Measurements from ENCODE around the gene TAS1R2. TPM values are rescaled to one million over a fixed set of nuclear protein-coding genes. Genes with fewer than 3 reads are reported as not detected.
"Not testable (repeated sequence)": the region's sequence is repeated elsewhere in the genome, so short reads cannot be mapped to it uniquely, and the experiment has no call there.

TAS1R2 gene
- total RNA-seq, 6 experiments from 2014 or later: 0.07 TPM; not detected in 5

GRCh38 chr1:18872071-18872611 is 12.7 kb upstream of the TAS1R2 start:
- H3K27ac ChIP-seq: no peak overlapping the region
- intact Hi-C loops (cut with DNase I): no loop called here
- no peaks in the 10 kb centered on the region for H3K9me3 ChIP-seq
- DNase-seq (no peak), ATAC-seq (no peak)
- no peak overlapping the region for H3K4me3 ChIP-seq
- H3K36me3 ChIP-seq: peaks cover 0 to 43% (median 20%) of the 10 kb centered on the region in 4 donors
- WGBS (ENCODE audit: insufficient coverage, low coverage, low lambda C conversion rate, missing lambda C conversion rate): no CpG with 5 or more reads among the region's 8 CpGs
- H3K4me1 ChIP-seq: peaks cover 0 to 9% (median 0%) of the 10 kb centered on the region in 4 donors
- H3K27me3 ChIP-seq: no peaks in the 10 kb centered on the region
- TF ChIP-seq, protein P1, sequence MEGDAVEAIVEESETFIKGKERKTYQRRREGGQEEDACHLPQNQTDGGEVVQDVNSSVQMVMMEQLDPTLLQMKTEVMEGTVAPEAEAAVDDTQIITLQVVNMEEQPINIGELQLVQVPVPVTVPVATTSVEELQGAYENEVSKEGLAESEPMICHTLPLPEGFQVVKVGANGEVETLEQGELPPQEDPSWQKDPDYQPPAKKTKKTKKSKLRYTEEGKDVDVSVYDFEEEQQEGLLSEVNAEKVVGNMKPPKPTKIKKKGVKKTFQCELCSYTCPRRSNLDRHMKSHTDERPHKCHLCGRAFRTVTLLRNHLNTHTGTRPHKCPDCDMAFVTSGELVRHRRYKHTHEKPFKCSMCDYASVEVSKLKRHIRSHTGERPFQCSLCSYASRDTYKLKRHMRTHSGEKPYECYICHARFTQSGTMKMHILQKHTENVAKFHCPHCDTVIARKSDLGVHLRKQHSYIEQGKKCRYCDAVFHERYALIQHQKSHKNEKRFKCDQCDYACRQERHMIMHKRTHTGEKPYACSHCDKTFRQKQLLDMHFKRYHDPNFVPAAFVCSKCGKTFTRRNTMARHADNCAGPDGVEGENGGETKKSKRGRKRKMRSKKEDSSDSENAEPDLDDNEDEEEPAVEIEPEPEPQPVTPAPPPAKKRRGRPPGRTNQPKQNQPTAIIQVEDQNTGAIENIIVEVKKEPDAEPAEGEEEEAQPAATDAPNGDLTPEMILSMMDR (IDR thresholded peaks at IDR 0.05): no peak
- no peak for TF ChIP-seq POLR2A (IDR thresholded peaks at IDR 0.05)

- TF ChIP-seq, protein P1 (IDR thresholded peaks at IDR 0.05): no peak
- H3K4me1 ChIP-seq: peaks cover 0 to 9% (median 0%) of the 10 kb centered on the region in 4 donors
- H3K4me3 ChIP-seq: no peak overlapping the region
- peaks cover 0 to 37% (median 19%) of the 10 kb centered on the region in 4 donors for H3K36me3 ChIP-seq
- H3K27ac ChIP-seq: no peak overlapping the region
- H3K9me3 ChIP-seq: no peaks in the 10 kb centered on the region
- H3K27me3 ChIP-seq: no peaks in the 10 kb centered on the region
- intact Hi-C loops (cut with DNase I): no loop called here
- DNase-seq (no peak), ATAC-seq (no peak)
- no CpG with 5 or more reads among the region's 7 CpGs for WGBS (ENCODE audit: insufficient coverage, low coverage, low lambda C conversion rate, missing lambda C conversion rate)
Measured at GRCh38 chr1:18871401-18872070, 12.1 kb upstream of the TAS1R2 start.

GRCh38 chr1:18870957-18871356 is 11.5 kb upstream of the TAS1R2 start:
- intact Hi-C loops (cut with DNase I): no loop called here
- Histone ChIP-seq H3K4me1 (peaks cover 0 to 9% (median 0%) of the 10 kb centered on the region in 4 donors), H3K27ac (no peak overlapping the region), H3K4me3 (no peak overlapping the region), H3K36me3 (peaks cover 0 to 34% (median 17%) of the 10 kb centered on the region in 4 donors), H3K27me3 (no peaks in the 10 kb centered on the region), H3K9me3 (no peaks in the 10 kb centered on the region)
- no peak for DNase-seq
- no peak for ATAC-seq
- TF ChIP-seq, protein P1 (IDR thresholded peaks at IDR 0.05): no peak
- no peak for TF ChIP-seq POLR2A (IDR thresholded peaks at IDR 0.05)
- WGBS (ENCODE audit: insufficient coverage, low coverage, low lambda C conversion rate, missing lambda C conversion rate): 65% methylated on average over 10 of the region's 10 CpGs

- WGBS (ENCODE audit: insufficient coverage, low coverage, low lambda C conversion rate, missing lambda C conversion rate): 19% methylated on average over 2 of the region's 3 CpGs
- peak in 1 of 4 donors; percentile 37 for ATAC-seq
- H3K27me3 ChIP-seq; intact Hi-C loops (cut with DNase I); H3K9me3 ChIP-seq; H3K4me3 ChIP-seq; DNase-seq; H3K4me1 ChIP-seq; H3K27ac ChIP-seq: not testable (repeated sequence)
- peaks cover 0 to 32% (median 15%) of the 10 kb centered on the region in 4 donors for H3K36me3 ChIP-seq
Measured at GRCh38 chr1:18870595-18870865, 11.1 kb upstream of the TAS1R2 start.

- H3K36me3 ChIP-seq: peaks cover 0 to 26% (median 13%) of the 10 kb centered on the region in 4 donors
- ATAC-seq: peak in 1 of 4 donors; percentile 11
- no peaks in the 10 kb centered on the region for H3K9me3 ChIP-seq
- TF ChIP-seq POLR2A (IDR thresholded peaks at IDR 0.05): no peak
- TF ChIP-seq, protein P1 (IDR thresholded peaks at IDR 0.05): no peak
- no peak overlapping the region for H3K4me3 ChIP-seq
- no peak for DNase-seq
- H3K27ac ChIP-seq: no peak overlapping the region
- H3K4me1 ChIP-seq: peaks cover 0 to 7% (median 0%) of the 10 kb centered on the region in 4 donors
- H3K27me3 ChIP-seq: no peaks in the 10 kb centered on the region
- intact Hi-C loops (cut with DNase I): no loop called here
- WGBS (ENCODE audit: insufficient coverage, low coverage, low lambda C conversion rate, missing lambda C conversion rate): 62% methylated on average over 6 of the region's 9 CpGs
Measured at GRCh38 chr1:18869847-18870594, 10.6 kb upstream of the TAS1R2 start.
